D721Med (cell line): ENCODE results near the gene FGF14.
A peak's percentile ranks its signal among the peaks of the same experiment; 100 is the strongest.

Experiments used
- DNase-seq: peaks from one replicate; pipeline ENCODE4 v3.0.0; 2011; ENCODE audit warnings: low spot score; ENCODE audit not compliant: insufficient read length
- FAIRE-seq: peaks from 2 replicates; lab custom pipeline; 2011; peaks lifted over from hg19 to GRCh38; lab: Jason Lieb, UNC
- TF ChIP-seq, protein P1 (sequence below): IDR thresholded peaks from 2 replicates; pipeline ENCODE4 v1.5.1; 2012; ENCODE audit warnings: mild to moderate bottlenecking, control low read depth; ENCODE audit not compliant: insufficient read depth; ENCODE audit errors: missing control alignments

FGF14 gene

GRCh38 chr13:102195566-102196462, 206.0 kb downstream of the FGF14 start:
- DNase-seq, result no peak
- TF ChIP-seq, protein P1, sequence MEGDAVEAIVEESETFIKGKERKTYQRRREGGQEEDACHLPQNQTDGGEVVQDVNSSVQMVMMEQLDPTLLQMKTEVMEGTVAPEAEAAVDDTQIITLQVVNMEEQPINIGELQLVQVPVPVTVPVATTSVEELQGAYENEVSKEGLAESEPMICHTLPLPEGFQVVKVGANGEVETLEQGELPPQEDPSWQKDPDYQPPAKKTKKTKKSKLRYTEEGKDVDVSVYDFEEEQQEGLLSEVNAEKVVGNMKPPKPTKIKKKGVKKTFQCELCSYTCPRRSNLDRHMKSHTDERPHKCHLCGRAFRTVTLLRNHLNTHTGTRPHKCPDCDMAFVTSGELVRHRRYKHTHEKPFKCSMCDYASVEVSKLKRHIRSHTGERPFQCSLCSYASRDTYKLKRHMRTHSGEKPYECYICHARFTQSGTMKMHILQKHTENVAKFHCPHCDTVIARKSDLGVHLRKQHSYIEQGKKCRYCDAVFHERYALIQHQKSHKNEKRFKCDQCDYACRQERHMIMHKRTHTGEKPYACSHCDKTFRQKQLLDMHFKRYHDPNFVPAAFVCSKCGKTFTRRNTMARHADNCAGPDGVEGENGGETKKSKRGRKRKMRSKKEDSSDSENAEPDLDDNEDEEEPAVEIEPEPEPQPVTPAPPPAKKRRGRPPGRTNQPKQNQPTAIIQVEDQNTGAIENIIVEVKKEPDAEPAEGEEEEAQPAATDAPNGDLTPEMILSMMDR, result no peak
- peak; percentile 48 for FAIRE-seq

GRCh38 chr13:102192858-102193257, 209.0 kb downstream of the FGF14 start:
- DNase-seq, result no peak
- TF ChIP-seq, protein P1, result no peak
- FAIRE-seq, result no peak

GRCh38 chr13:102191951-102192502, 209.8 kb downstream of the FGF14 start:
- FAIRE-seq (no peak), DNase-seq (no peak)
- TF ChIP-seq, protein P1, result no peak

- TF ChIP-seq, protein P1, result no peak
- DNase-seq (no peak), FAIRE-seq (no peak)
Observed at GRCh38 chr13:102190930-102191329, 210.9 kb downstream of the FGF14 start.

DNA sequence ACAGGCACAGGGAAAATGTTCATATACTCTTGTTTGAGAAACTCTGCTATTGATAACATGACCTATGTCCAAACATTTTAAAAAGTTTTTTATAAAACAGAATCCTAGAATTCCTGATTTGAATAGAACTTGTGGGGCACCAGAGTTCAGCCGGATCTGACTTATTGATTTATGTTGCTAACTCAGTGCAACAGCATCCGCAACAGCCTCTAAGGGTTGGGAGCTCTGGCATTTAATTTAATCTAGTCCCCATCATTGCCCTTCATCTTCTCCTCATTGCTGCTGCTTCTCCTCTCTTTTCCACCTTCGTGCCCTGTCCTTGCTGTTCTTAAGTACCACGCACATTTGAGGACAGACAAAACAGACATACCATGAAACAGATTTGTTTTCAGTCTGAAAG, 214.5 kb downstream of the FGF14 start:
- TF ChIP-seq, protein P1, result no peak
- DNase-seq (no peak), FAIRE-seq (no peak)

DNA sequence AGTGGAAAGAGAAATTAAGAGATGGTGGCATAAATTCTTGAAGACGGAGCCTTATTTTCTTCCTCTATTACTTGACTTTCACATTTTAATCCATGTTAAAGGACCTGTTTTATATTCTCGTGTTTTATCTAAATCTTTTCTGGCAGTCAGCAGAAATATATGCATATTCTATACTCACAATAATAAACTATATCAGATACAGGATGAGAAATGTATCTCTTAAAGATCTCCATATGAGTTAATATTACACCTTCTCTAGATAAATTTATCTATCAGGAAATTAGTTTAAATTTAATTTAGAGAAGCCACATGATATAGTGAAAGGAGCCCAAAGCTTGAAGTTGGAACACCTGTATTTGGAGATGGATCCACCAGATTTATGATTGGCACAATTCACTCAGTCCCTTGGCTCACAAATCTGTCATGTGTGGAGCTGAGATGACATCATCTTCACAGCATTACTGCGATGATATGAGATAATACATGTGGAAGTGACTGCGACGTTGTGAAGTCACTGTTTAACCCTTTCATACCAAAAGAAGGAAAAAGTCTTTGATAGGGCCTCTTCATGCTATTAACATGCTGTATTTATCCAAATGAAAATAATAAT, 216.4 kb downstream of the FGF14 start:
- FAIRE-seq (no peak), DNase-seq (no peak)
- TF ChIP-seq, protein P1, result no peak
